Ascending aorta (tissue), 2 donors: Measurements from ENCODE around the gene SLC16A2. TPM values are rescaled to one million over a fixed set of nuclear protein-coding genes. Genes with fewer than 3 reads are reported as not detected.

ENCODE experiments used
- DNase-seq, 2 donors: peaks; one replicate each; pipeline ENCODE4 v3.0.0-alpha.2; 2019; ENCODE audit warnings: low spot score in 2 of 2
- H3K27ac ChIP-seq, 2 donors: fragments of 200-600 bp; sonication (generic); one replicate each; pipeline ENCODE4 v1.5.1; 2016 to 2017; ENCODE audit warnings: mild to moderate bottlenecking in 1 of 2
- H3K27me3 ChIP-seq: fragments of 200-600 bp; sonication (generic); one replicate; pipeline ENCODE4 v1.5.1; 2017
- H3K36me3 ChIP-seq, 2 donors: fragments of 200-600 bp; sonication (generic); one replicate each; pipeline ENCODE4 v1.5.1; 2016
- H3K4me1 ChIP-seq, 2 donors: fragments of 200-600 bp; sonication (generic); one replicate each; pipeline ENCODE4 v1.5.1; 2016 to 2017; ENCODE audit warnings: mild to moderate bottlenecking in 1 of 2
- H3K4me3 ChIP-seq, 2 donors: fragments of 200-600 bp; sonication (generic); one replicate each; pipeline ENCODE4 v1.5.1; 2016 to 2017; ENCODE audit warnings: mild to moderate bottlenecking in 1 of 2
- H3K9me3 ChIP-seq, 2 donors: fragments of 200-600 bp; sonication (generic); one replicate each; pipeline ENCODE4 v1.5.1; 2016
- intact Hi-C: fragments of 100-400 bp; cut with DNase I; formaldehyde crosslinking; loops from one replicate; pipeline ENCODE4 v1.15.1; 2023
- total RNA-seq: library from RNA; depleted of rRNA; stranded (reverse); fragments of >200 nt; gene quantifications from one replicate; pipeline ENCODE4 v1.1.0, GENCODE V29; 2016
- TF ChIP-seq, protein P1 (sequence below), 3 experiments: fragments of 200-600 bp in 2 of 3; fragments of 450-650 bp in 1 of 3; sonication (generic) in 2 of 3; IDR thresholded peaks; one replicate each; pipeline ENCODE4 v1.5.1; 2016 to 2019; ENCODE audit warnings: antibody characterized with exemption in 3 of 3, mild to moderate bottlenecking in 1 of 3, moderate library complexity in 1 of 3

SLC16A2 gene
- total RNA-seq, 1 donor from 2014 or later, result 10.7 TPM

DNA sequence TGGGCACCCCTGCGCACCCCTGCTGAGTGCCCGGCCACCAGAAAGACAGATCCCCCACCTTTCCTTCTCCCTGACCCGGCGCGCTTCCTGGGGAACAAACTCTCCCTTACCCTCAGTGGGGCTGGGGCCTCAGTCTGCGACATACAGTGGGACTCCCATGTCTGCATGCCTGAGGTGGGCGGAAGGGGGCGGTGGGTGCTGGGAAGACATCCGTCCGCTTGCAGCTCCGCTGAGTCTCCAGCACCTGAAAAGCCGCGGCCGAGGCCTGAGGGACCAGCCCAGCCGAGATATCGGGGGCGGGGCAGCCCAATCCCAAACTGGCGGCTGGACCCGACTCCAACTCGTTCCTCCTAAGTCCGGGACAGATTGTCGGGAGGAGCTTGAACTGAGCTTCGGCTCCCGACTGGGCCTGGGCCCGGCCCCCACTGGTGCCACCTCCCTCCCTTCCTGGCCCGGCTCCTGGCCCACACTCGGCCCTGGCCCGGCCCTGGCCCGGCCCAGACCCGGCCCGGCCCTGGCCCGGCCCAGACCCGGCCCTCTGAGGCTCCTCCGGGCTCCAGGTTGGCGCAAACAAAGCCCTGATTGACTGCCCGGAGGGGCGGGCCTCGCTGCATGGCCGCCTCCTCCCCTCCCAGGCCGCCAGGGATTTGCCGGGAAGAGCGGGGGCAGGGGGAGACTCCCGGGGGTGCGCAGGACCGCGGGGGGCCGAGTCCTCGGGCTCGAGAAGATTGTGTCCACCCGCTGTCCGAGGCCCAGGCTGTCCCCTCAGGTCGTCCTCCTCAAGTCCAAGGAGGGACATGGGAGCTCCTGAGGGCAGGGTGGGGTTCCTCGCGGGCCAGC lies 877 bp upstream of the SLC16A2 start:
- H3K27me3 ChIP-seq, result no peaks in the 10 kb centered on the region
- H3K36me3 ChIP-seq, result no peaks in the 10 kb centered on the region
- no peaks in the 10 kb centered on the region for H3K9me3 ChIP-seq
- peak overlapping the region; percentile 46 to 63 for H3K4me3 ChIP-seq
- intact Hi-C loops, result loop anchor here (1.0 to 10.0 kb wide), 5 partner anchors 38 to 856 kb away; partner anchors contain the start of genes CHIC1 and RLIM
- no peaks in the 10 kb centered on the region for H3K4me1 ChIP-seq
- peak; percentile 24 to 86 for DNase-seq
- H3K27ac ChIP-seq, result peak overlapping the region; percentile 85 to 94
- TF ChIP-seq, protein P1, sequence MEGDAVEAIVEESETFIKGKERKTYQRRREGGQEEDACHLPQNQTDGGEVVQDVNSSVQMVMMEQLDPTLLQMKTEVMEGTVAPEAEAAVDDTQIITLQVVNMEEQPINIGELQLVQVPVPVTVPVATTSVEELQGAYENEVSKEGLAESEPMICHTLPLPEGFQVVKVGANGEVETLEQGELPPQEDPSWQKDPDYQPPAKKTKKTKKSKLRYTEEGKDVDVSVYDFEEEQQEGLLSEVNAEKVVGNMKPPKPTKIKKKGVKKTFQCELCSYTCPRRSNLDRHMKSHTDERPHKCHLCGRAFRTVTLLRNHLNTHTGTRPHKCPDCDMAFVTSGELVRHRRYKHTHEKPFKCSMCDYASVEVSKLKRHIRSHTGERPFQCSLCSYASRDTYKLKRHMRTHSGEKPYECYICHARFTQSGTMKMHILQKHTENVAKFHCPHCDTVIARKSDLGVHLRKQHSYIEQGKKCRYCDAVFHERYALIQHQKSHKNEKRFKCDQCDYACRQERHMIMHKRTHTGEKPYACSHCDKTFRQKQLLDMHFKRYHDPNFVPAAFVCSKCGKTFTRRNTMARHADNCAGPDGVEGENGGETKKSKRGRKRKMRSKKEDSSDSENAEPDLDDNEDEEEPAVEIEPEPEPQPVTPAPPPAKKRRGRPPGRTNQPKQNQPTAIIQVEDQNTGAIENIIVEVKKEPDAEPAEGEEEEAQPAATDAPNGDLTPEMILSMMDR (IDR thresholded peaks at IDR 0.05), result no peak

DNA sequence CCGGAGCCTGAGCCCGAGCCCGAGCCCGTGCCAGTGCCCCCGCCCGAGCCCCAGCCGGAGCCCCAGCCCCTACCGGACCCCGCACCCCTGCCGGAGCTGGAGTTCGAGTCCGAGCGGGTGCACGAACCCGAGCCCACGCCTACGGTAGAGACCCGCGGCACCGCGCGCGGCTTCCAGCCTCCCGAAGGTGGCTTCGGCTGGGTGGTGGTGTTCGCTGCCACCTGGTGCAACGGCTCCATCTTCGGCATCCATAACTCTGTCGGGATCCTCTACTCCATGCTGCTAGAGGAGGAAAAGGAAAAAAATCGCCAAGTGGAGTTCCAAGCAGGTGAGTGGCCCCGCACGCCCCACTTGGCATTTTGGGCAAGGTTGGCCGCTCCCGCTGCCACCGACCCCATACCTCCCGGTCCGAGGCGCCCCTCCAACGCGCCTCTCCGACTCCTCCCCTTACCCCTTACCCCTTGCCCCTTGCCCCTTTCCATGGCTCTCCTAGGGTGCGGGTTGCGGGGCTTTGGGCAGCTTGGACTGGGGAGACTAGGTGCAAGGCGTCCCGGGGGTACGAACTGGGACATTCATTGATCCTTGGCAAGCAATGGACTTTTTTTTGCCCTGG lies 553 bp downstream of the SLC16A2 start:
- Histone ChIP-seq H3K36me3 (no peaks in the 10 kb centered on the region), H3K4me1 (no peaks in the 10 kb centered on the region), H3K27me3 (no peaks in the 10 kb centered on the region), H3K27ac (peak overlapping the region; percentile 85 to 94), H3K9me3 (no peaks in the 10 kb centered on the region), H3K4me3 (peak overlapping the region; percentile 46 to 63)
- intact Hi-C loops, result loop anchor here (2.0 to 10.0 kb wide), 5 partner anchors 29 to 857 kb away; partner anchors contain the start of genes CHIC1 and RLIM
- TF ChIP-seq, protein P1 (IDR thresholded peaks at IDR 0.05), result no peak
- no peak for DNase-seq

DNA sequence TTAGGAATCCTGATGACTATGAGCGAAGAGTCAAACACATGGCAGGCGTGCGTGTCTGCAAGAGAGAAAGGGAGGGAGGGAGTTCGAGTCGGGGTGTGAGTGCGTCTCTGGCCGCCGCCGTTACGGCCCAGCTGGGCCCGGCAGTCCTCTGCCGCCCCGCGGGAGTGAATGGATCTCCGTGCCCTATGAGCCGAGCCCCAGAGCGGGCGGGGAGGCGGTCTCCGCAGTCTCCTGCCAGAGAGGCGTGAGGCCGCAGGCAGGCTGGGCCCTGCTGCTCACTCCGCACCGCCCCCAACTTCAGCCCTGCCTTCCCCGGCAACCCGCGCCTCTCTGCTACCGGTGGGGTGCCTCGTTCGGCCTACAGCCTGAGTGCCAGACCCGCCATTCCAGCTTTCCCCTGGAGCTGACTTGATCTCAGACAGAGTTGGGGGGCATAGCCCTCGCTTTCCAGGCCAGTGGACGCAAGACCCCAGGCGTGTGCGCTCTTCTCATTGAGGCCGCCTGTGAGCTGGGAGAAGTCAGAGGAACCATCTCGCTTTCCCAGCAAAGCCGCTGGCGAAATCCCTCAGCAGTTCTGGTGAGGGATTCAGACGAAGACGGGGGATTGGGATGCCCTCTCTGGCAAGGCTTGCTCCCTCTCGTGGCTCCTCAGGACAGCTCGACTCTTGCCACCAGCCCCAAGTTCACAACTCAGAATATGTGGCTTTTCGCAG lies 1.4 kb downstream of the SLC16A2 start:
- Histone ChIP-seq H3K27me3 (no peaks in the 10 kb centered on the region), H3K9me3 (no peaks in the 10 kb centered on the region), H3K4me1 (no peaks in the 10 kb centered on the region), H3K36me3 (no peaks in the 10 kb centered on the region), H3K27ac (peak overlapping the region; percentile 65 to 67), H3K4me3 (peak overlapping the region; percentile 46 to 63)
- intact Hi-C loops, result loop anchor here (2.0 to 10.0 kb wide), 4 partner anchors 28 to 858 kb away; partner anchors contain the start of gene CHIC1
- TF ChIP-seq, protein P1 (IDR thresholded peaks at IDR 0.05), result peak in 1 of 3 experiments; percentile 13
- DNase-seq, result peak in 1 of 2 donors; percentile 77

DNA sequence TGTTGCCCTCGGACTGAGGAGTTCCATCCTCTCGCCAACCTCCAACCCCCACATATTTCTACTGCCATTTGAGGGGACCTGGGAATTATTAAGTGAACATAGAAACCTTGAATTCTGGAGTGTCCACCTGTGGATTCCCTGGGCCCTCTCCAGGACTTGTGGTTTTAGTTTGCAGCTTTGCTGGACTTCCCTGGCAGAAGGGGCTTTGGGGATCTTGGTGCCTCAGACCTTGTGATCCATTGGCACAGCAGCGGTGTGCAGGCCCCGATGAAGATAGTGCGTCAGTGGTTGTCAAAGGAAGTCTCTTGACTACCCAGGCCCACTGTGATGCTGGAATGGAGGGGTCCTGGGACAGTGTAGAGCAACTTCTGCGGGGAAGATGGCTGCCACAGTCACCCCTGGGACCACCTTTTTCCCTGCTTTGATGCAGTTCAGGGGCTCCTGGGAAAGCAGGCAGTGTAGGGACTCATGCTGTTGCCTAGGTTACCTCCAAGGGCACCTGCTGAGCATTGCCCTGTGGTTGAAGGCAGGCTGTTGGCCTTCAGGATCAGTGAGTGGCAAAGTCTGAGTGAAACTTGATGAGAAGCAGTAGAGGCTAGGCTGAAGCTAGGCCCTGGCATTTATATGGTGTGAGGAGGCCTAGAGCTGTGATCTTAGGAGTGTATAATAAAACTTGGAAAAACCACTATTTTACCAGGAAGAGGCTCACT lies 2.2 kb downstream of the SLC16A2 start:
- Histone ChIP-seq H3K27ac (peak overlapping the region in 1 of 2 donors; percentile 65), H3K36me3 (no peaks in the 10 kb centered on the region), H3K4me3 (peak overlapping the region in 1 of 2 donors; percentile 63), H3K4me1 (no peaks in the 10 kb centered on the region), H3K9me3 (no peaks in the 10 kb centered on the region), H3K27me3 (no peaks in the 10 kb centered on the region)
- intact Hi-C loops, result loop anchor here (2.0 to 10.0 kb wide), 4 partner anchors 27 to 859 kb away; partner anchors contain the start of gene CHIC1
- TF ChIP-seq, protein P1 (IDR thresholded peaks at IDR 0.05), result no peak
- DNase-seq, result no peak

DNA sequence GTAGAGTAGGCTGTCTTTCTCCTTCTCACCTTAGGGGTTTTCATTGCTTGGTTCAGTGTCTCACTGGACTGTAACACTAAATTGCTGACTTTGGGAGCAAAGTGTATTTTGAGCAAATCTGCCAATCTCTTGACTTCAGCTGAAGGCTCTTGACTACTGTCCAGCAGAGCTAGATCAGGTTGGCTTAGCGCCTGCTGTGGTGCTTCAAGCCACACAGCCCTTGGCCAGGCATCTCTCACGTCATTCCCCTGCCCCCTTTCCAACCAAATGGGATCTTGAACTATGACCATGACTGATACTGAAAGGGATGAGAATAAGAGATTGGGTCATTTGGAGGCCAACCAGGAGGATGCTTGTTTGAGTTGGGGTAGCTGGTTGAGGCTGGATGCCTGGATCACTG lies 4.8 kb downstream of the SLC16A2 start:
- no peaks in the 10 kb centered on the region for H3K9me3 ChIP-seq
- intact Hi-C loops, result loop anchor here (10.0 kb wide), 1 partner anchor 861 kb away; the partner anchor contains the start of gene CHIC1

More for the DNA sequence above, 4.8 kb downstream of the SLC16A2 start:
- TF ChIP-seq, protein P1 (IDR thresholded peaks at IDR 0.05), result no peak
- Histone ChIP-seq H3K27ac (no peak overlapping the region), H3K36me3 (no peaks in the 10 kb centered on the region), H3K27me3 (no peaks in the 10 kb centered on the region), H3K4me3 (no peak overlapping the region), H3K4me1 (no peaks in the 10 kb centered on the region)
- no peak for DNase-seq
